ENCODE results near the gene TTC6. TPM values are rescaled to one million over a fixed set of nuclear protein-coding genes. Genes with fewer than 3 reads are reported as not detected.

TTC6 gene
- total RNA-seq, 5 donors from 2014 or later (not counting 1 experiment from before 2014, with no cell fraction given) = not detected

- peaks cover 17 to 46% of the 10 kb centered on the region in 2 experiments for H3K27me3 ChIP-seq (replicated peaks in 1 of 2; ENCODE audit: control insufficient read depth in 2 of 2, extremely low read depth in 1 of 2, insufficient read depth in 2 of 2, low read length in 1 of 2)
Observed at GRCh38 chr14:37585101-37585511, 10.3 kb upstream of the TTC6 start.

GRCh38 chr14:37585971-37586796 is 9.2 kb upstream of the TTC6 start:
- no peaks in the 10 kb centered on the region for H3K36me3 Mint-ChIP-seq
- H3K27ac Mint-ChIP-seq = no peak overlapping the region
- H3K27ac ChIP-seq (ENCODE audit: low read length) = no peak overlapping the region
- WGBS (ENCODE audit: insufficient coverage) = 30% methylated on average over 2 of the region's 10 CpGs
- no peak for DNase-seq
- no peaks in the 10 kb centered on the region for H3K9me3 ChIP-seq
- no peak overlapping the region for H3K4me3 ChIP-seq (ENCODE audit: control insufficient read depth in 1 of 2, extremely low read depth in 1 of 2, low read length in 1 of 2)
- no peaks in the 10 kb centered on the region for H3K36me3 ChIP-seq (ENCODE audit: control insufficient read depth in 2 of 2, extremely low read depth in 1 of 2, insufficient read depth in 1 of 2, low read length in 1 of 2)
- H3K4me3 Mint-ChIP-seq = no peak overlapping the region
- no peaks in the 10 kb centered on the region for H3K4me1 ChIP-seq (ENCODE audit: control insufficient read depth in 1 of 2, extremely low read depth in 1 of 2, insufficient read depth in 2 of 2, low read length in 2 of 2)
- CTCF ChIA-PET = interaction anchor here in 1 of 2 donors (0.8 kb wide), 1 partner anchor 997 kb away, joined by 3 read pairs; no protein-coding TSS in a partner anchor
- peaks cover 3 to 8% (median 6%) of the 10 kb centered on the region in 3 donors for H3K9me3 Mint-ChIP-seq
- H3K4me1 Mint-ChIP-seq = no peaks in the 10 kb centered on the region
- POLR2A ChIA-PET = no interaction called here
- peaks cover 19 to 47% of the 10 kb centered on the region in 2 experiments for H3K27me3 ChIP-seq (replicated peaks in 1 of 2; ENCODE audit: control insufficient read depth in 2 of 2, extremely low read depth in 1 of 2, insufficient read depth in 2 of 2, low read length in 1 of 2)
- peaks cover 52 to 63% of the 10 kb centered on the region in 2 donors for H3K27me3 Mint-ChIP-seq
- ATAC-seq (replicated peaks in 1 of 4) = no peak

More at GRCh38 chr14:37585101-37585511, 10.3 kb upstream of the TTC6 start:
- Histone ChIP-seq H3K9me3 (no peaks in the 10 kb centered on the region), H3K27ac (ENCODE audit: low read length) (no peak overlapping the region), H3K4me1 (ENCODE audit: control insufficient read depth in 1 of 2, extremely low read depth in 1 of 2, insufficient read depth in 2 of 2, low read length in 2 of 2) (no peaks in the 10 kb centered on the region), H3K4me3 (ENCODE audit: control insufficient read depth in 1 of 2, extremely low read depth in 1 of 2, low read length in 1 of 2) (no peak overlapping the region), H3K36me3 (ENCODE audit: control insufficient read depth in 2 of 2, extremely low read depth in 1 of 2, insufficient read depth in 1 of 2, low read length in 1 of 2) (no peaks in the 10 kb centered on the region)
- Mint-ChIP-seq H3K4me3 (no peak overlapping the region), H3K9me3 (peaks cover 3 to 6% (median 6%) of the 10 kb centered on the region in 3 donors), H3K27me3 (peaks cover 45 to 52% of the 10 kb centered on the region in 2 donors), H3K4me1 (no peaks in the 10 kb centered on the region), H3K36me3 (no peaks in the 10 kb centered on the region), H3K27ac (no peak overlapping the region)
- 20% methylated on average over 21 of the region's 23 CpGs for WGBS (ENCODE audit: insufficient coverage)
- DNase-seq = no peak
- ChIA-PET CTCF (no interaction called here), POLR2A (no interaction called here)
- no peak for ATAC-seq (replicated peaks in 1 of 4)

- POLR2A ChIA-PET = no interaction called here
- H3K27ac Mint-ChIP-seq = no peak overlapping the region
- CTCF ChIA-PET = interaction anchor here in 1 of 2 donors (0.8 kb wide), 1 partner anchor 998 kb away, joined by 3 read pairs; no protein-coding TSS in a partner anchor
Observed at GRCh38 chr14:37586797-37587130, 8.7 kb upstream of the TTC6 start.

GRCh38 chr14:37587131-37587803 is 8.2 kb upstream of the TTC6 start:
- ChIA-PET CTCF (no interaction called here), POLR2A (no interaction called here)
- H3K9me3 ChIP-seq = no peaks in the 10 kb centered on the region
- H3K27ac Mint-ChIP-seq = no peak overlapping the region
- H3K27ac ChIP-seq (ENCODE audit: low read length) = no peak overlapping the region
- WGBS (ENCODE audit: insufficient coverage) = no CpG with 5 or more reads among the region's 4 CpGs
- peaks cover 20 to 57% of the 10 kb centered on the region in 2 experiments for H3K27me3 ChIP-seq (replicated peaks in 1 of 2; ENCODE audit: control insufficient read depth in 2 of 2, extremely low read depth in 1 of 2, insufficient read depth in 2 of 2, low read length in 1 of 2)
- H3K36me3 Mint-ChIP-seq = no peaks in the 10 kb centered on the region
- H3K4me3 ChIP-seq (ENCODE audit: control insufficient read depth in 1 of 2, extremely low read depth in 1 of 2, low read length in 1 of 2) = no peak overlapping the region
- peaks cover 3 to 8% (median 6%) of the 10 kb centered on the region in 3 donors for H3K9me3 Mint-ChIP-seq
- H3K4me3 Mint-ChIP-seq = no peak overlapping the region
- DNase-seq (no peak), ATAC-seq (replicated peaks in 1 of 4) (no peak)
- peaks cover 51 to 69% of the 10 kb centered on the region in 2 donors for H3K27me3 Mint-ChIP-seq
- H3K4me1 ChIP-seq (ENCODE audit: control insufficient read depth in 1 of 2, extremely low read depth in 1 of 2, insufficient read depth in 2 of 2, low read length in 2 of 2) = no peaks in the 10 kb centered on the region
- H3K4me1 Mint-ChIP-seq = no peaks in the 10 kb centered on the region
- H3K36me3 ChIP-seq (ENCODE audit: control insufficient read depth in 2 of 2, extremely low read depth in 1 of 2, insufficient read depth in 1 of 2, low read length in 1 of 2) = no peaks in the 10 kb centered on the region

More at GRCh38 chr14:37586797-37587130, 8.7 kb upstream of the TTC6 start:
- Histone ChIP-seq H3K9me3 (no peaks in the 10 kb centered on the region), H3K36me3 (ENCODE audit: control insufficient read depth in 2 of 2, extremely low read depth in 1 of 2, insufficient read depth in 1 of 2, low read length in 1 of 2) (no peaks in the 10 kb centered on the region), H3K27ac (ENCODE audit: low read length) (no peak overlapping the region), H3K4me3 (ENCODE audit: control insufficient read depth in 1 of 2, extremely low read depth in 1 of 2, low read length in 1 of 2) (no peak overlapping the region), H3K27me3 (replicated peaks in 1 of 2; ENCODE audit: control insufficient read depth in 2 of 2, extremely low read depth in 1 of 2, insufficient read depth in 2 of 2, low read length in 1 of 2) (peaks cover 20 to 53% of the 10 kb centered on the region in 2 experiments), H3K4me1 (ENCODE audit: control insufficient read depth in 1 of 2, extremely low read depth in 1 of 2, insufficient read depth in 2 of 2, low read length in 2 of 2) (no peaks in the 10 kb centered on the region)
- ATAC-seq (replicated peaks in 1 of 4) (no peak), DNase-seq (no peak)
- no peaks in the 10 kb centered on the region for H3K4me1 Mint-ChIP-seq
- no peaks in the 10 kb centered on the region for H3K36me3 Mint-ChIP-seq
- no CpG with 5 or more reads among the region's 1 CpG for WGBS (ENCODE audit: insufficient coverage)
- H3K27me3 Mint-ChIP-seq = peaks cover 51 to 66% of the 10 kb centered on the region in 2 donors
- peaks cover 3 to 8% (median 6%) of the 10 kb centered on the region in 3 donors for H3K9me3 Mint-ChIP-seq
- H3K4me3 Mint-ChIP-seq = no peak overlapping the region

- Histone ChIP-seq H3K9me3 (no peaks in the 10 kb centered on the region), H3K4me3 (ENCODE audit: control insufficient read depth in 1 of 2, extremely low read depth in 1 of 2, low read length in 1 of 2) (no peak overlapping the region), H3K4me1 (ENCODE audit: control insufficient read depth in 1 of 2, extremely low read depth in 1 of 2, insufficient read depth in 2 of 2, low read length in 2 of 2) (no peaks in the 10 kb centered on the region), H3K27me3 (replicated peaks in 1 of 2; ENCODE audit: control insufficient read depth in 2 of 2, extremely low read depth in 1 of 2, insufficient read depth in 2 of 2, low read length in 1 of 2) (peaks cover 20 to 64% of the 10 kb centered on the region in 2 experiments), H3K27ac (ENCODE audit: low read length) (no peak overlapping the region), H3K36me3 (ENCODE audit: control insufficient read depth in 2 of 2, extremely low read depth in 1 of 2, insufficient read depth in 1 of 2, low read length in 1 of 2) (no peaks in the 10 kb centered on the region)
- CTCF ChIA-PET = no interaction called here
- Mint-ChIP-seq H3K4me1 (peaks cover 0 to 3% (median 0%) of the 10 kb centered on the region in 3 donors), H3K9me3 (peaks cover 3 to 8% (median 6%) of the 10 kb centered on the region in 3 donors), H3K27me3 (peaks cover 59 to 72% of the 10 kb centered on the region in 2 donors), H3K36me3 (no peaks in the 10 kb centered on the region), H3K27ac (no peak overlapping the region), H3K4me3 (no peak overlapping the region)
- 9% methylated on average over 57 of the region's 63 CpGs for WGBS (ENCODE audit: insufficient coverage)
- no peak for DNase-seq
- no peak for ATAC-seq (replicated peaks in 1 of 4)
- POLR2A ChIA-PET = no interaction called here
Observed at GRCh38 chr14:37587881-37588666, 7.4 kb upstream of the TTC6 start.

- no peaks in the 10 kb centered on the region for H3K4me1 ChIP-seq (ENCODE audit: control insufficient read depth in 1 of 2, extremely low read depth in 1 of 2, insufficient read depth in 2 of 2, low read length in 2 of 2)
- DNase-seq (no peak), ATAC-seq (replicated peaks in 1 of 4) (no peak)
- WGBS (ENCODE audit: insufficient coverage) = 0% methylated on average over 2 of the region's 6 CpGs
- no peak overlapping the region for H3K4me3 ChIP-seq (ENCODE audit: control insufficient read depth in 1 of 2, extremely low read depth in 1 of 2, low read length in 1 of 2)
- no peak overlapping the region for H3K27ac Mint-ChIP-seq
- H3K9me3 ChIP-seq = peaks cover 2% of the 10 kb centered on the region
- POLR2A ChIA-PET = no interaction called here
- H3K36me3 ChIP-seq (ENCODE audit: control insufficient read depth in 2 of 2, extremely low read depth in 1 of 2, insufficient read depth in 1 of 2, low read length in 1 of 2) = no peaks in the 10 kb centered on the region
- H3K4me1 Mint-ChIP-seq = peaks cover 0 to 3% (median 0%) of the 10 kb centered on the region in 3 donors
- peaks cover 22 to 59% of the 10 kb centered on the region in 2 experiments for H3K27me3 ChIP-seq (replicated peaks in 1 of 2; ENCODE audit: control insufficient read depth in 2 of 2, extremely low read depth in 1 of 2, insufficient read depth in 2 of 2, low read length in 1 of 2)
- H3K9me3 Mint-ChIP-seq = peaks cover 3 to 8% (median 6%) of the 10 kb centered on the region in 3 donors
- CTCF ChIA-PET = no interaction called here
- H3K27ac ChIP-seq (ENCODE audit: low read length) = no peak overlapping the region
- H3K36me3 Mint-ChIP-seq = no peaks in the 10 kb centered on the region
- H3K27me3 Mint-ChIP-seq = peaks cover 64 to 76% of the 10 kb centered on the region in 2 donors
- H3K4me3 Mint-ChIP-seq = no peak overlapping the region
Observed at GRCh38 chr14:37588667-37588955, 6.8 kb upstream of the TTC6 start.

Data from T-cell (primary cell).